PC-3 (cell line): ENCODE results near the gene SDF2L1. TPM values are rescaled to one million over a fixed set of nuclear protein-coding genes. Genes with fewer than 3 reads are reported as not detected.

Source experiments
- ATAC-seq: fragments of 200-7000 bp; cut with Tn5 transposase; 2 replicates; pipeline ENCODE4 v1.9.1; 2020; ENCODE audit warnings: mild to moderate bottlenecking, moderate library complexity
- BruUV-seq: library from RNA; stranded (reverse); fragments of 400-500 nt; replicated peaks from 2 replicates; lab custom pipeline; 2021; lab: Mats Ljungman, UMichigan
- CTCF ChIA-PET: fragments of 300-600 bp; sonication (Branson Sonifier 250); formaldehyde crosslinking; loops from one replicate; lab custom pipeline; 2022; ENCODE audit warnings: antibody characterized with exemption; lab: Charles Lee
- POLR2A ChIA-PET: fragments of 300-600 bp; sonication (Branson Sonifier 250); formaldehyde crosslinking; loops from one replicate; lab custom pipeline; 2022; ENCODE audit warnings: antibody characterized with exemption; ENCODE audit not compliant: unreplicated experiment; lab: Charles Lee
- DNase-seq: peaks from one replicate; pipeline ENCODE4 v3.0.0-alpha.2; 2015
- H2AFZ ChIP-seq: fragments of 300-600 bp; sonication (generic); 2 replicates; pipeline ENCODE4 v1.6.0; 2016; ENCODE audit warnings: antibody characterized with exemption, low read length
- H3F3A ChIP-seq: fragments of 300-600 bp; sonication (generic); one replicate; pipeline ENCODE4 v1.6.0; 2017; ENCODE audit warnings: antibody characterized with exemption, low read length, control low read depth, mild to moderate bottlenecking; ENCODE audit not compliant: unreplicated experiment
- H3K27ac ChIP-seq: fragments of 300-600 bp; sonication (generic); 2 replicates; pipeline ENCODE4 v1.5.1; 2016; ENCODE audit warnings: mild to moderate bottlenecking, low read length
- H3K27me3 ChIP-seq: fragments of 300-600 bp; sonication (generic); 2 replicates; pipeline ENCODE4 v1.6.1; 2016; ENCODE audit warnings: low read length, mixed read lengths
- H3K36me3 ChIP-seq: fragments of 300-600 bp; sonication (generic); 2 replicates; pipeline ENCODE4 v1.6.1; 2016; ENCODE audit warnings: low read depth, mixed run types, low read length, mixed read lengths
- H3K4me1 ChIP-seq: fragments of 300-600 bp; sonication (generic); 2 replicates; pipeline ENCODE4 v1.5.1; 2016; ENCODE audit warnings: low read length; ENCODE audit not compliant: insufficient read depth
- H3K4me2 ChIP-seq: fragments of 300-600 bp; sonication (generic); 2 replicates; pipeline ENCODE4 v1.6.0; 2016; ENCODE audit warnings: low read length
- H3K4me3 ChIP-seq: fragments of 300-600 bp; sonication (generic); 2 replicates; pipeline ENCODE4 v1.5.1; 2016; ENCODE audit warnings: mild to moderate bottlenecking, low read length, mixed read lengths
- H3K79me2 ChIP-seq: fragments of 300-600 bp; sonication (generic); 2 replicates; pipeline ENCODE4 v1.6.1; 2017; ENCODE audit warnings: low read length, mixed read lengths
- H3K9ac ChIP-seq: fragments of 300-600 bp; sonication (generic); 2 replicates; pipeline ENCODE4 v1.6.0; 2016; ENCODE audit warnings: mild to moderate bottlenecking, low read length
- H3K9me2 ChIP-seq: fragments of 300-600 bp; sonication (generic); replicated peaks from 2 replicates; pipeline ENCODE4 v1.6.1; 2016; ENCODE audit warnings: mixed run types, low read length, mixed read lengths
- H3K9me3 ChIP-seq: fragments of 300-600 bp; sonication (generic); 2 replicates; pipeline ENCODE4 v1.6.1; 2016; ENCODE audit warnings: low read length, mixed read lengths
- H4K20me1 ChIP-seq: fragments of 300-600 bp; sonication (generic); 2 replicates; pipeline ENCODE4 v1.6.1; 2016; ENCODE audit warnings: low read length, mixed read lengths
- EZH2 ChIP-seq: fragments of 300-600 bp; sonication (generic); IDR thresholded peaks from one replicate; pipeline ENCODE4 v1.6.1; 2017; ENCODE audit warnings: antibody characterized with exemption, mild to moderate bottlenecking, low read length; ENCODE audit not compliant: unreplicated experiment
- EZH2phosphoT487 ChIP-seq: fragments of 300-600 bp; sonication (generic); IDR thresholded peaks from 2 replicates; pipeline ENCODE4 v1.6.1; 2018; ENCODE audit warnings: mild to moderate bottlenecking, antibody characterized with exemption, low read length, borderline replicate concordance
- intact Hi-C: fragments of 100-400 bp; cut with micrococcal nuclease; formaldehyde crosslinking; loops from 2 replicates; pipeline ENCODE4 v1.9.0; 2023
- total RNA-seq: library from RNA; depleted of rRNA; stranded (reverse); fragments of >200 nt; gene quantifications from 2 replicates; pipeline ENCODE4 v1.2.3, GENCODE V29; 2014
- TF ChIP-seq, protein P1 (sequence below): fragments of 300-600 bp; sonication (generic); conservative IDR thresholded peaks from 2 replicates; pipeline ENCODE4 v1.5.1; 2017; ENCODE audit warnings: antibody characterized with exemption, low read depth, mild to moderate bottlenecking, low read length

The SDF2L1 gene
- total RNA-seq, 1 experiment from 2014 or later = 180 TPM

DNA sequence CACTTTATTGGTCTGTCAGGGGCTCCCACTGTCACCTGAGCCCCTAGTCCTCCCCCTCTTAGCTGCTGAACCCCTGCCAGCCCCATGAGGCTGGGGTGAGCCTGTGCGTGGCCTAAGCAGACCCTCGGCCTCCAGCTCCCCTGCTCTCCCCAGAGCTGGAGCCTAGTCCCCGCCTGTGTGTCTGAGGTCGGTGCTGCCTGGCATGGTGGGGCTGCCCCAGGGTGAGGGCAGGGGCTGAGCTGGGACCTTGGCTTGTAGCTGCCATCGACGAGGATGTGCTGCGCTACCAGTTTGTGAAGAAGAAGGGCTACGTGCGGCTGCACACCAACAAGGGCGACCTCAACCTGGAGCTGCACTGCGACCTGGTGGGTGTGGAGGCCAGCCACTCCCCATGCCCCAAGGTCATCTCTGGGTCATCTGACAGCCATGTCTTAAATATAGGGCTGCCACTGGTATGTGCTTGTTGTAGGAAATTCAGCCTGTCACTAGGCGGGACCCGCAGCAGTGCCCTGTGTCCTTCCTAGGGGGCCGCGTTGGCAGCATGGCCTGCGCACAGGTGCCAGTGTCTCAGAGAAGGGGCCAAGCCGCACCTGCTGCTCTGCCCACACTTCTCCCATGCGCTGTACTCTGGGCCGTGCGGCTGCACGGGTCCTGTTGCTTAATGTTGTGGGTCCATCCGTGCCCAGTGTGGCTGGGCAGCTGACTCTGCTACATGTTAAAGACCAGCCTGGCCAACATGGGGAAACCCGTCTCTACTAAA is 44.7 kb downstream of the SDF2L1 start:
- Histone ChIP-seq H3K4me1 (no peaks in the 10 kb centered on the region), H3K9ac (no peak overlapping the region), H3K9me3 (no peaks in the 10 kb centered on the region), H3K36me3 (no peaks in the 10 kb centered on the region), H3K27ac (no peak overlapping the region), H3F3A (no peaks in the 10 kb centered on the region), H3K9me2 (no peaks in the 10 kb centered on the region), H3K27me3 (no peaks in the 10 kb centered on the region), H3K4me2 (no peak overlapping the region), H3K79me2 (no peaks in the 10 kb centered on the region), H2AFZ (no peak overlapping the region), H4K20me1 (no peaks in the 10 kb centered on the region), H3K4me3 (no peak overlapping the region)
- TF ChIP-seq, protein P1, sequence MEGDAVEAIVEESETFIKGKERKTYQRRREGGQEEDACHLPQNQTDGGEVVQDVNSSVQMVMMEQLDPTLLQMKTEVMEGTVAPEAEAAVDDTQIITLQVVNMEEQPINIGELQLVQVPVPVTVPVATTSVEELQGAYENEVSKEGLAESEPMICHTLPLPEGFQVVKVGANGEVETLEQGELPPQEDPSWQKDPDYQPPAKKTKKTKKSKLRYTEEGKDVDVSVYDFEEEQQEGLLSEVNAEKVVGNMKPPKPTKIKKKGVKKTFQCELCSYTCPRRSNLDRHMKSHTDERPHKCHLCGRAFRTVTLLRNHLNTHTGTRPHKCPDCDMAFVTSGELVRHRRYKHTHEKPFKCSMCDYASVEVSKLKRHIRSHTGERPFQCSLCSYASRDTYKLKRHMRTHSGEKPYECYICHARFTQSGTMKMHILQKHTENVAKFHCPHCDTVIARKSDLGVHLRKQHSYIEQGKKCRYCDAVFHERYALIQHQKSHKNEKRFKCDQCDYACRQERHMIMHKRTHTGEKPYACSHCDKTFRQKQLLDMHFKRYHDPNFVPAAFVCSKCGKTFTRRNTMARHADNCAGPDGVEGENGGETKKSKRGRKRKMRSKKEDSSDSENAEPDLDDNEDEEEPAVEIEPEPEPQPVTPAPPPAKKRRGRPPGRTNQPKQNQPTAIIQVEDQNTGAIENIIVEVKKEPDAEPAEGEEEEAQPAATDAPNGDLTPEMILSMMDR = no peak
- TF ChIP-seq EZH2 = no peak
- no peak for TF ChIP-seq EZH2phosphoT487
- BruUV-seq = no TSS peak
- DNase-seq (no peak), ATAC-seq (no peak)
- POLR2A ChIA-PET = no interaction called here
- intact Hi-C loops = no loop called here
- CTCF ChIA-PET = no interaction called here

DNA sequence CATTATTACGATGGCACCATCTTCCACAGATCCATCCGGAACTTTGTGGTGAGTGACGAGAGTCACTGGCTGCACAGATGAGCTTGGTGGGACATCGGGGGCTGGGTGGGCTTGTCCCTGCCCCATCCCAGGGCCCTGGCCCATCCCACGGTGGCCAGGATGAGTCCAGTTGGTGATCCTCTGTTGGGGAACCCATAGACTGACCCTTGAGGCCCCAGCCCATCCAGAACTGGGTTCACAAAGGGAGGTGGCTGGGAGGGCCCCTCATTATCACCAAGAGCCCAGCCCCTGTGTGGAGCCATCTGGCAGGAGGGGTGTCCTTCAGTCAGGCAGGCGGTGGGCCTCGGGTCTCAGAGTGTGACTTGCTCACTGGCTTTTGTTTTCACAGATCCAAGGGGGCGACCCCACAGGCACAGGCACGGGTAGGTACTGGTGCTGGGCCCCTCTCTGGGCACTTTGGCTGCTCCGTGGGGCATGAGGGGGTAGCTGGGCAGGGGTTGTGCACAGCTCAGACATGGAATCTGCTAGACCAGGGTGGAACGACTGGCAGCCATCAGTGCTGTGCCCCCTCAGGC is 45.7 kb downstream of the SDF2L1 start:
- H3K4me1 ChIP-seq = no peaks in the 10 kb centered on the region
- H3K4me3 ChIP-seq = no peak overlapping the region
- ChIA-PET POLR2A (no interaction called here), CTCF (no interaction called here)
- H3K36me3 ChIP-seq = no peaks in the 10 kb centered on the region
- no TSS peak for BruUV-seq
- H3K9ac ChIP-seq = no peak overlapping the region
- intact Hi-C loops = no loop called here
- ATAC-seq = no peak
- H4K20me1 ChIP-seq = no peaks in the 10 kb centered on the region
- H3K9me2 ChIP-seq = no peaks in the 10 kb centered on the region
- H3K4me2 ChIP-seq = no peak overlapping the region
- no peak overlapping the region for H2AFZ ChIP-seq
- DNase-seq = no peak
- TF ChIP-seq EZH2phosphoT487 (no peak), EZH2 (no peak)
- TF ChIP-seq, protein P1 = no peak
- H3K27ac ChIP-seq = no peak overlapping the region
- no peaks in the 10 kb centered on the region for H3K9me3 ChIP-seq
- H3F3A ChIP-seq = no peaks in the 10 kb centered on the region
- no peaks in the 10 kb centered on the region for H3K27me3 ChIP-seq
- H3K79me2 ChIP-seq = no peaks in the 10 kb centered on the region

DNA sequence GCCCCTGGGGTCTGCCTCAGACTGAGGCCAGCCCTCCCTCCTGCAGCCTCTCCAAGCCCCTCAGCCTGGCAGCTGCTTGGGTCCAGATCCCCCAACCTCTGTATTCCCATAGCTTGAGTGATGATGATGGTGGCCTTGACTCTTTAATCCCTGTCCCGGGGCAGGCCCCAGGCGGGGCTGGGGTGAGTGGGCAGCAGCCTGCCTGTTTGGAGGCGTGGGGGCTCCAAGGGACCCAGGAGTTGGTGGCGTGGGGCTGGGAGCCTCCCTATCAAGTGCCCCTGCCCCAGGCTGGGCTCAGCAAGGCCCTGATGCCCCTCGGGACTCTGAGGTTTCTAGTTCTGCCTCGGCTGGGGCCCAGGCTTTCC is 46.2 kb downstream of the SDF2L1 start:
- Histone ChIP-seq H3K4me1 (no peaks in the 10 kb centered on the region), H3K4me2 (no peak overlapping the region), H4K20me1 (no peaks in the 10 kb centered on the region), H3K9me3 (no peaks in the 10 kb centered on the region), H3K36me3 (no peaks in the 10 kb centered on the region), H3K27me3 (no peaks in the 10 kb centered on the region), H3K4me3 (no peak overlapping the region), H3K79me2 (no peaks in the 10 kb centered on the region), H3K9ac (no peak overlapping the region), H3K9me2 (no peaks in the 10 kb centered on the region), H3F3A (no peaks in the 10 kb centered on the region), H2AFZ (no peak overlapping the region), H3K27ac (no peak overlapping the region)
- ChIA-PET CTCF (no interaction called here), POLR2A (no interaction called here)
- DNase-seq (no peak), ATAC-seq (no peak)
- BruUV-seq = no TSS peak
- intact Hi-C loops = no loop called here
- TF ChIP-seq, protein P1 = no peak
- TF ChIP-seq EZH2phosphoT487 = no peak
- TF ChIP-seq EZH2 = no peak
